Measurements from ENCODE around the gene CDH4. TPM values are rescaled to one million over a fixed set of nuclear protein-coding genes. Genes with fewer than 3 reads are reported as not detected.

Gene CDH4
- total RNA-seq, 1 donor from 2014 or later, result 0.99 TPM

DNA sequence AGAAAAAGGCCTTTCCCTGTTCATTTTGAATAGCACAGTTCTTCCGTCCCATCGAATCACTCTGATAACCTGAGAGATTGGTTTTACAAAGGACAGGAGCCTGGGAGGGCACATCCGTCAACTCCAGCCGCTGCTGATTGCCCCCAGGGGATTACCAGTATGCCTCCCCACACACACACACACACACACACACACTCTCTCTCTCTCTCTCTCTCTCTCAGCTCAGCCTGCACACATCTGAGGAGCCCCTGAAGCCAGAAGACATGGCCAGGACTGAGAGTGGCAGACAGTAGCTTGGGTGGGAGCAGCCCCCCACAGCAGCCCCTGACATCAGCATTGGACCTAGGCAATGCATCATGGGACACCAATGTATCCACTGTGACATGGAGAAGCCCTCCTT is 13.2 kb upstream of the CDH4 start:
- Mint-ChIP-seq H3K4me3 (ENCODE audit: unreplicated experiment) (no peak overlapping the region), H3K27ac (ENCODE audit: unreplicated experiment) (no peak overlapping the region), H3K36me3 (ENCODE audit: low read depth) (peaks cover 1% of the 10 kb centered on the region), H3K27me3 (ENCODE audit: low read depth) (peaks cover 65% of the 10 kb centered on the region), H3K4me1 (ENCODE audit: low read depth) (no peaks in the 10 kb centered on the region), H3K9me3 (ENCODE audit: low read depth) (peaks cover 8% of the 10 kb centered on the region)
- no peak for DNase-seq (ENCODE audit: low spot score)
- TF ChIP-seq, protein P1, sequence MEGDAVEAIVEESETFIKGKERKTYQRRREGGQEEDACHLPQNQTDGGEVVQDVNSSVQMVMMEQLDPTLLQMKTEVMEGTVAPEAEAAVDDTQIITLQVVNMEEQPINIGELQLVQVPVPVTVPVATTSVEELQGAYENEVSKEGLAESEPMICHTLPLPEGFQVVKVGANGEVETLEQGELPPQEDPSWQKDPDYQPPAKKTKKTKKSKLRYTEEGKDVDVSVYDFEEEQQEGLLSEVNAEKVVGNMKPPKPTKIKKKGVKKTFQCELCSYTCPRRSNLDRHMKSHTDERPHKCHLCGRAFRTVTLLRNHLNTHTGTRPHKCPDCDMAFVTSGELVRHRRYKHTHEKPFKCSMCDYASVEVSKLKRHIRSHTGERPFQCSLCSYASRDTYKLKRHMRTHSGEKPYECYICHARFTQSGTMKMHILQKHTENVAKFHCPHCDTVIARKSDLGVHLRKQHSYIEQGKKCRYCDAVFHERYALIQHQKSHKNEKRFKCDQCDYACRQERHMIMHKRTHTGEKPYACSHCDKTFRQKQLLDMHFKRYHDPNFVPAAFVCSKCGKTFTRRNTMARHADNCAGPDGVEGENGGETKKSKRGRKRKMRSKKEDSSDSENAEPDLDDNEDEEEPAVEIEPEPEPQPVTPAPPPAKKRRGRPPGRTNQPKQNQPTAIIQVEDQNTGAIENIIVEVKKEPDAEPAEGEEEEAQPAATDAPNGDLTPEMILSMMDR (IDR thresholded peaks at IDR 0.05), result no peak

DNA sequence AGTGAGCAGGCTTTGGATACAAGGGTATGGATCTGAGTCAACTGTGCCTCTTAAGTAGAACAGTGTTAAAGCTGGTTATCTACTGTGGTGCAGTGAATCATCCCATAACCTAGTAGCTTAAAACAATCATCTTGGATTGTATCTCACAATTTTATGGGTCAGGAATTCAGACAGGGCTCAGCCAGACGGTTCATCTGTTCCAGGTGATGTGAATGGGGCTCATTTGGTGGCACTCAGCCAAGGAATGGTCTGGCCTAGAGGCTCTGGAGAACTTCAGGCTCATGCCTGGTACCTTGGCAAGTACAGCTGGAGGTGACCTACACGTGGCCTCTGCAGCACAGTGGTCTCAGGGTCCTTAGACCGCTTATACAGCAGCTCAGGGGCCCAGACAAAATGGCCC is 11.2 kb upstream of the CDH4 start:
- H3K27me3 Mint-ChIP-seq (ENCODE audit: low read depth), result peaks cover 69% of the 10 kb centered on the region
- no peaks in the 10 kb centered on the region for H3K4me1 Mint-ChIP-seq (ENCODE audit: low read depth)
- peaks cover 8% of the 10 kb centered on the region for H3K9me3 Mint-ChIP-seq (ENCODE audit: low read depth)

DNA sequence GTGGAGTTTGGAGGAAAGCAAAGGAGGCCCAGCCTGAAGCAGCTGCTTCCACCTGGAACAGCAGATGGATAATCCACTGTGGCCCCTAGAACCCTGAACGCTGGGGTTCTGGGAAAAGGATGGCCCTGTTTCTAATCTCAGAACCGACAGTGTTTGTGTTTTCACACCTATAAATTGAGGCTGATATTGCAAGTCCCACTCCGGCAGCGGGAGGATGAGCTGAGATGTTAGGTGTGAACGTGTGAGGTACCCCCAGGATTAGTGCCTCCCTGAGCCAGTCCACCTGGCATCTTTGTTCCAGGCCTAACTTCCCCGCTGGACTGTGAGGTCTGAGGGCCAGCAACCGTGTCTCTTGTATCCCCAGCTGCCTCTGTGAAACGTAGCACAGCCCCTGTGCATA is 7.8 kb upstream of the CDH4 start:
- H3K4me1 Mint-ChIP-seq (ENCODE audit: low read depth), result no peaks in the 10 kb centered on the region
- H3K36me3 Mint-ChIP-seq (ENCODE audit: low read depth), result peaks cover 1% of the 10 kb centered on the region
- peaks cover 68% of the 10 kb centered on the region for H3K27me3 Mint-ChIP-seq (ENCODE audit: low read depth)
- TF ChIP-seq, protein P1 (IDR thresholded peaks at IDR 0.05), result no peak
- peaks cover 8% of the 10 kb centered on the region for H3K9me3 Mint-ChIP-seq (ENCODE audit: low read depth)
- no peak overlapping the region for H3K4me3 Mint-ChIP-seq (ENCODE audit: unreplicated experiment)
- H3K27ac Mint-ChIP-seq (ENCODE audit: unreplicated experiment), result no peak overlapping the region
- DNase-seq (ENCODE audit: low spot score), result no peak

More for the DNA sequence above, 11.2 kb upstream of the CDH4 start:
- no peak overlapping the region for H3K4me3 Mint-ChIP-seq (ENCODE audit: unreplicated experiment)
- DNase-seq (ENCODE audit: low spot score), result no peak
- H3K36me3 Mint-ChIP-seq (ENCODE audit: low read depth), result peaks cover 1% of the 10 kb centered on the region
- TF ChIP-seq, protein P1 (IDR thresholded peaks at IDR 0.05), result no peak
- no peak overlapping the region for H3K27ac Mint-ChIP-seq (ENCODE audit: unreplicated experiment)

GRCh38 chr20:61246269-61246668 is 5.8 kb upstream of the CDH4 start:
- peaks cover 4% of the 10 kb centered on the region for H3K9me3 Mint-ChIP-seq (ENCODE audit: low read depth)
- H3K4me3 Mint-ChIP-seq (ENCODE audit: unreplicated experiment), result no peak overlapping the region
- TF ChIP-seq, protein P1 (IDR thresholded peaks at IDR 0.05), result no peak

GRCh38 chr20:61249626-61250025 is 2.4 kb upstream of the CDH4 start:
- Mint-ChIP-seq H3K27me3 (ENCODE audit: low read depth) (peaks cover 57% of the 10 kb centered on the region), H3K4me1 (ENCODE audit: low read depth) (peaks cover 9% of the 10 kb centered on the region), H3K9me3 (ENCODE audit: low read depth) (no peaks in the 10 kb centered on the region), H3K36me3 (ENCODE audit: low read depth) (no peaks in the 10 kb centered on the region), H3K4me3 (ENCODE audit: unreplicated experiment) (no peak overlapping the region), H3K27ac (ENCODE audit: unreplicated experiment) (no peak overlapping the region)
- TF ChIP-seq, protein P1 (IDR thresholded peaks at IDR 0.05), result no peak
- DNase-seq (ENCODE audit: low spot score), result no peak

More at GRCh38 chr20:61246269-61246668, 5.8 kb upstream of the CDH4 start:
- no peak for DNase-seq (ENCODE audit: low spot score)
- peaks cover 68% of the 10 kb centered on the region for H3K27me3 Mint-ChIP-seq (ENCODE audit: low read depth)
- H3K36me3 Mint-ChIP-seq (ENCODE audit: low read depth), result no peaks in the 10 kb centered on the region
- H3K4me1 Mint-ChIP-seq (ENCODE audit: low read depth), result no peaks in the 10 kb centered on the region
- no peak overlapping the region for H3K27ac Mint-ChIP-seq (ENCODE audit: unreplicated experiment)
